ENCODE measurements around the gene ZNF239. TPM values are rescaled to one million over a fixed set of nuclear protein-coding genes. Genes with fewer than 3 reads are reported as not detected.
"Not testable (repeated sequence)": the region's sequence is repeated elsewhere in the genome, so short reads cannot be mapped to it uniquely, and the experiment has no call there.

Gene ZNF239
- total and polyA plus RNA-seq, 2 of the 8 experiments (the other 6 are each of a cell fraction or from before 2014, with no cell fraction given): 2.4 to 11.4 TPM

DNA sequence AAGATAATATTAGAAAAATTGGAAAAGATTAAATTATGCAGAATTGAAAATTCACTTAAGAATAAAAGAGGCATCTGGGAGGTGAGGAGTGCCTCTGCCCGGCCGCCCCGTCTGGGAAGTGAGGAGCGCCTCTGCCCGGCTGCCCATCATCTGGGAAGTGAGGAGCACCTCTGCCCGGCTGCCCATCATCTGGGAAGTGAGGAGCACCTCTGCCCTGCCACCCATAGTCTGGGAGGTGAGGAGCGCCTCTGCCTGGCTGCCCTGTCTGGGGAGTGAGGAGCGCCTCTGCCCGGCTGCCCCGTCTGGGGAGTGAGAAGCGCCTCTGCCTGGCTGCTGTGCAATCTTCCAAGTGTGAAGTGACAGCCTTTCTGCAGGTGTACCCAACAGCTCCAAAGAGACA is 30.7 kb downstream of the ZNF239 start:
- H2BK12ac ChIP-seq (ENCODE audit: low read depth, low read length); H3K4me1 ChIP-seq (replicated peaks in 1 of 4; ENCODE audit: control insufficient read depth in 3 of 4, insufficient read depth in 4 of 4, low read length in 3 of 4); H3K23me2 ChIP-seq (ENCODE audit: low read depth, low read length); H3K27ac ChIP-seq (ENCODE audit: low read depth, low read length); H3K18ac ChIP-seq (ENCODE audit: extremely low read depth, low read length); H2BK120ac ChIP-seq (replicated peaks; ENCODE audit: low read depth, low read length); H3K14ac ChIP-seq (ENCODE audit: insufficient read length); H3K79me2 ChIP-seq (ENCODE audit: control insufficient read depth in 1 of 2, insufficient read depth in 2 of 2, low read length in 2 of 2); H3K36me3 ChIP-seq (ENCODE audit: control insufficient read depth in 2 of 4, insufficient read depth in 4 of 4, low read length in 3 of 4); DNase-seq (ENCODE audit: low read depth in 1 of 2, low spot score in 2 of 2); H2AK5ac ChIP-seq (ENCODE audit: low read depth, low read length); H2BK15ac ChIP-seq (ENCODE audit: low read length); H3K79me1 ChIP-seq (ENCODE audit: low read depth, low read length); H3K4me3 ChIP-seq (ENCODE audit: extremely low read depth in 1 of 4, insufficient read depth in 2 of 4, low read depth in 3 of 4, low read length in 4 of 4); H2AFZ ChIP-seq (ENCODE audit: low read length); H3K56ac ChIP-seq (replicated peaks; ENCODE audit: insufficient read length, low read depth, low read length); H4K20me1 ChIP-seq (replicated peaks in 1 of 2; ENCODE audit: control insufficient read depth in 1 of 2, insufficient read depth in 2 of 2, low read length in 2 of 2); POLR2A ChIA-PET (ENCODE audit: partially characterized antibody); CTCF ChIA-PET (ENCODE audit: partially characterized antibody); H2BK5ac ChIP-seq (ENCODE audit: low read depth, low read length); H3K23ac ChIP-seq (ENCODE audit: insufficient read length); H4K8ac ChIP-seq (ENCODE audit: extremely low read depth, insufficient read depth, low read length); H2BK20ac ChIP-seq (ENCODE audit: low read length); FAIRE-seq; H3K9ac ChIP-seq (replicated peaks in 1 of 4; ENCODE audit: extremely low read depth in 1 of 4, low read depth in 3 of 4, low read length in 3 of 4); H3K4me2 ChIP-seq (ENCODE audit: insufficient read depth in 1 of 2, low read depth in 2 of 2, low read length in 2 of 2); H4K5ac ChIP-seq (ENCODE audit: insufficient read length, low read depth, low read length); H3K4ac ChIP-seq (replicated peaks; ENCODE audit: insufficient read length, low read depth, low read length); H3K27me3 ChIP-seq (replicated peaks in 1 of 4; ENCODE audit: control insufficient read depth in 3 of 4, extremely low read depth in 1 of 4, insufficient read depth in 3 of 4, low read length in 3 of 4); H4K91ac ChIP-seq (replicated peaks; ENCODE audit: insufficient read length, low read length): not testable (repeated sequence)
- H3K9me3 ChIP-seq (ENCODE audit: insufficient read depth in 2 of 2, low read depth in 1 of 2, low read length in 1 of 2): peaks cover 23 to 51% of the 10 kb centered on the region in 2 experiments; a peak in 3 of 4 replicates
- 76% methylated on average over 9 of the region's 11 CpGs; no CpG with 5 or more reads in 1 of the 2 experiments for WGBS, 2 experiments (ENCODE audit: extremely low coverage in 1 of 2, insufficient coverage in 1 of 2, insufficient read length in 1 of 2, insufficient replicate concordance in 2 of 2, low coverage in 1 of 2, low lambda C conversion rate in 2 of 2, missing lambda C conversion rate in 1 of 2)
